ENCODE data around the gene PBX3. TPM values are rescaled to one million over a fixed set of nuclear protein-coding genes. Genes with fewer than 3 reads are reported as not detected.

Gene PBX3
- total RNA-seq, 2 donors from 2014 or later, result 37.5 to 46.1 TPM

GRCh38 chr9:125915606-125916005 lies 168.4 kb downstream of the PBX3 start:
- no peak overlapping the region for H3K9ac ChIP-seq (ENCODE audit: extremely low read depth, low read length, poor library complexity, severe bottlenecking)
- H3K9me3 Mint-ChIP-seq, result no peaks in the 10 kb centered on the region
- DNase-seq, result no peak
- H3K4me3 ChIP-seq (ENCODE audit: low read length), result no peak overlapping the region
- 94 to 100% methylated on average over 2 to 8 of the region's 8 CpGs for WGBS, 2 experiments (ENCODE audit: insufficient coverage in 1 of 2, insufficient read length in 1 of 2)
- no peaks in the 10 kb centered on the region for H3K9me3 ChIP-seq (ENCODE audit: control insufficient read depth, low read length)
- H3K27ac ChIP-seq (ENCODE audit: low read depth, low read length), result no peak overlapping the region
- no peaks in the 10 kb centered on the region for H3K27me3 ChIP-seq (ENCODE audit: control insufficient read depth, insufficient read depth, low read length, poor library complexity, severe bottlenecking)
- H3K4me1 ChIP-seq (ENCODE audit: control insufficient read depth, insufficient read depth, low read length), result no peaks in the 10 kb centered on the region
- H3K27ac Mint-ChIP-seq, result no peak overlapping the region
- no peak for TF ChIP-seq CTCF (conservative IDR thresholded peaks at IDR 0.05)
- H3K36me3 ChIP-seq (ENCODE audit: control insufficient read depth, insufficient read depth, low read length), result no peaks in the 10 kb centered on the region
- no peaks in the 10 kb centered on the region for H3K27me3 Mint-ChIP-seq (ENCODE audit: insufficient read depth)
- H3K4me3 Mint-ChIP-seq, result no peak overlapping the region
- peaks cover 30% of the 10 kb centered on the region for H3K4me1 Mint-ChIP-seq
- peaks cover 3% of the 10 kb centered on the region for H3K36me3 Mint-ChIP-seq (ENCODE audit: low read depth)

GRCh38 chr9:125919565-125919964 lies 172.4 kb downstream of the PBX3 start:
- TF ChIP-seq CTCF (conservative IDR thresholded peaks at IDR 0.05), result no peak
- no peak overlapping the region for H3K4me3 ChIP-seq (ENCODE audit: low read length)
- no peak for DNase-seq
- Mint-ChIP-seq H3K27me3 (ENCODE audit: insufficient read depth) (no peaks in the 10 kb centered on the region), H3K27ac (no peak overlapping the region), H3K9me3 (no peaks in the 10 kb centered on the region), H3K36me3 (ENCODE audit: low read depth) (peaks cover 3% of the 10 kb centered on the region), H3K4me1 (peaks cover 17% of the 10 kb centered on the region), H3K4me3 (no peak overlapping the region)
- no peak overlapping the region for H3K27ac ChIP-seq (ENCODE audit: low read depth, low read length)
- H3K9ac ChIP-seq (ENCODE audit: extremely low read depth, low read length, poor library complexity, severe bottlenecking), result no peak overlapping the region
- no peaks in the 10 kb centered on the region for H3K9me3 ChIP-seq (ENCODE audit: control insufficient read depth, low read length)
- H3K4me1 ChIP-seq (ENCODE audit: control insufficient read depth, insufficient read depth, low read length), result no peaks in the 10 kb centered on the region
- H3K27me3 ChIP-seq (ENCODE audit: control insufficient read depth, insufficient read depth, low read length, poor library complexity, severe bottlenecking), result no peaks in the 10 kb centered on the region
- peaks cover 3% of the 10 kb centered on the region for H3K36me3 ChIP-seq (ENCODE audit: control insufficient read depth, insufficient read depth, low read length)

GRCh38 chr9:125920402-125920801 lies 173.2 kb downstream of the PBX3 start:
- no peak overlapping the region for H3K4me3 Mint-ChIP-seq
- H3K9ac ChIP-seq (ENCODE audit: extremely low read depth, low read length, poor library complexity, severe bottlenecking), result no peak overlapping the region
- H3K27ac Mint-ChIP-seq, result no peak overlapping the region
- H3K4me1 ChIP-seq (ENCODE audit: control insufficient read depth, insufficient read depth, low read length), result no peaks in the 10 kb centered on the region
- no peaks in the 10 kb centered on the region for H3K27me3 Mint-ChIP-seq (ENCODE audit: insufficient read depth)
- H3K27ac ChIP-seq (ENCODE audit: low read depth, low read length), result no peak overlapping the region
- DNase-seq, result no peak
- no peak overlapping the region for H3K4me3 ChIP-seq (ENCODE audit: low read length)
- peaks cover 3% of the 10 kb centered on the region for H3K36me3 ChIP-seq (ENCODE audit: control insufficient read depth, insufficient read depth, low read length)
- 89 to 92% methylated on average over 1 of the region's 2 CpGs for WGBS, 2 experiments (ENCODE audit: insufficient coverage in 1 of 2, insufficient read length in 1 of 2)
- no peaks in the 10 kb centered on the region for H3K27me3 ChIP-seq (ENCODE audit: control insufficient read depth, insufficient read depth, low read length, poor library complexity, severe bottlenecking)
- peaks cover 3% of the 10 kb centered on the region for H3K36me3 Mint-ChIP-seq (ENCODE audit: low read depth)
- no peak for TF ChIP-seq CTCF (conservative IDR thresholded peaks at IDR 0.05)
- no peaks in the 10 kb centered on the region for H3K9me3 ChIP-seq (ENCODE audit: control insufficient read depth, low read length)
- no peaks in the 10 kb centered on the region for H3K9me3 Mint-ChIP-seq
- peaks cover 14% of the 10 kb centered on the region for H3K4me1 Mint-ChIP-seq
